Measurements from ENCODE around the gene ZNF750.

DNA sequence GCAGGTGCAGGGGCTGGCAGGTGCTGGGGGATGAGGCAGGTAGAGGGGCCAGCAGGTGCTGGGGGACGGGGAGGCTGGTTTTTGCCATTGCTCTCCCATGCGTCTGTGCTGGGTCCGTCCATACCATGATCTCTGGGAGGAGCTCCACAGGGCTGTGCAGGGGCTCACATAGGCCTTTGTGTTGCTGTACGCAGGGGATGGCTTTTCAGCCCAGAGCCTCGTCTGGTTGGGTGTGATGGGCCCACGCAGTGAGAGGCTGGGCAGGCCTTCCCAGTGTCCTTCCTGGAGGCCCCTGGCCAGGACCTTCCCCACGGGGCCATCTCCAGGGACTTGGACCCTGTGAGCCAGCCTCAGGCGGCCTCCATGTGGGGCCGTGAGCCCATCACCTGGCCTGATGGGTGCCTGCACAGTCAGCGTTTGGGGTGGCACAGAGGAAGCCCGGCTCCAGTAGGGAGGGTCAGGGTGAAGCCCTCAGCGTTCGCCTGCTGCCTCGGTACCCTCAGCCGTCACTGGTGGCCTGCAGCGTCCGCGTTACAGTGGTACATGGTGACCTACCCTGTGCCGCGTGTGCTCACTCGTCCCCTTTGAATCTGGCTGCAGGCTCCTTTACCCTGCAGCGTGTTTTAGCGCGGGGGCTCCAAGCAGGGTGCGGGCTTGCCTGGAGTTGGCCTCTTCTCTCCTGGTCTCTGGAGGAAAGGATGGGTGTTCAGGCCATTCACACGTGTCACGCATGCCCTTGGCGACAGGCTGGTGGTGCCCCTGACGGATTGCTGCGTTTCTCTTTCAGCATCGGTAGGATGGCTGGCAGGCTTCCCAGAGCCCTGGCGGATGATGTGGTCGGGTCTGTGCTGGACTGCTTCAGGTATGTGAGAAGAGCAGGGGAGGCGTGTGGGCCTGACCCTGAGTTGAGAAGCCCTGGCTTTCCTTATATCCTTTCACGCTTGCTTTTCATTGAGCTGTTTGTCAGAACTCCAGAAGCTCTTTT is 30.6 kb downstream of the ZNF750 start:
- TF ChIP-seq, protein P1, sequence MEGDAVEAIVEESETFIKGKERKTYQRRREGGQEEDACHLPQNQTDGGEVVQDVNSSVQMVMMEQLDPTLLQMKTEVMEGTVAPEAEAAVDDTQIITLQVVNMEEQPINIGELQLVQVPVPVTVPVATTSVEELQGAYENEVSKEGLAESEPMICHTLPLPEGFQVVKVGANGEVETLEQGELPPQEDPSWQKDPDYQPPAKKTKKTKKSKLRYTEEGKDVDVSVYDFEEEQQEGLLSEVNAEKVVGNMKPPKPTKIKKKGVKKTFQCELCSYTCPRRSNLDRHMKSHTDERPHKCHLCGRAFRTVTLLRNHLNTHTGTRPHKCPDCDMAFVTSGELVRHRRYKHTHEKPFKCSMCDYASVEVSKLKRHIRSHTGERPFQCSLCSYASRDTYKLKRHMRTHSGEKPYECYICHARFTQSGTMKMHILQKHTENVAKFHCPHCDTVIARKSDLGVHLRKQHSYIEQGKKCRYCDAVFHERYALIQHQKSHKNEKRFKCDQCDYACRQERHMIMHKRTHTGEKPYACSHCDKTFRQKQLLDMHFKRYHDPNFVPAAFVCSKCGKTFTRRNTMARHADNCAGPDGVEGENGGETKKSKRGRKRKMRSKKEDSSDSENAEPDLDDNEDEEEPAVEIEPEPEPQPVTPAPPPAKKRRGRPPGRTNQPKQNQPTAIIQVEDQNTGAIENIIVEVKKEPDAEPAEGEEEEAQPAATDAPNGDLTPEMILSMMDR (IDR thresholded peaks at IDR 0.05) = no peak
- TF ChIP-seq POLR2A (IDR thresholded peaks at IDR 0.05) (no peak), POLR2AphosphoS5 (IDR thresholded peaks at IDR 0.05) (no peak)
